H9 (cell line): Measurements from ENCODE around the gene SHB. TPM values are rescaled to one million over a fixed set of nuclear protein-coding genes. Genes with fewer than 3 reads are reported as not detected.

ENCODE experiments used
- DNase-seq: peaks from one replicate; pipeline ENCODE4 v3.0.0-alpha.2; 2017
- H2AFZ ChIP-seq: one replicate; pipeline ENCODE4 v1.6.1; 2013; ENCODE audit warnings: mild to moderate bottlenecking, low read length, control low read depth, moderate library complexity
- H2AK5ac ChIP-seq: 2 replicates; pipeline ENCODE4 v1.6.1; 2013; ENCODE audit warnings: low read length, control low read depth, mixed read lengths; ENCODE audit not compliant: insufficient read length
- H2BK120ac ChIP-seq: one replicate; pipeline ENCODE4 v1.6.1; 2013; ENCODE audit warnings: low read depth, mild to moderate bottlenecking, low read length, control low read depth, inconsistent platforms; ENCODE audit not compliant: poor library complexity, severe bottlenecking
- H2BK12ac ChIP-seq: 2 replicates; pipeline ENCODE4 v1.6.1; 2013; ENCODE audit warnings: low read length, control low read depth, mixed read lengths, low read depth; ENCODE audit not compliant: insufficient read length
- H2BK15ac ChIP-seq: 2 replicates; pipeline ENCODE4 v1.6.1; 2013; ENCODE audit warnings: low read depth, low read length, control low read depth
- H2BK20ac ChIP-seq: one replicate; pipeline ENCODE4 v1.6.1; 2013; ENCODE audit warnings: low read depth, mild to moderate bottlenecking, low read length, control low read depth, inconsistent platforms; ENCODE audit not compliant: poor library complexity, severe bottlenecking
- H2BK5ac ChIP-seq: 2 replicates; pipeline ENCODE4 v1.6.1; 2013; ENCODE audit warnings: low read length, control low read depth, mixed read lengths; ENCODE audit not compliant: insufficient read length
- H3K14ac ChIP-seq: 2 replicates; pipeline ENCODE4 v1.6.1; 2013; ENCODE audit warnings: low read length, control low read depth; ENCODE audit not compliant: insufficient read depth
- H3K18ac ChIP-seq: 2 replicates; pipeline ENCODE4 v1.6.1; 2013; ENCODE audit warnings: low read depth, mild to moderate bottlenecking, mixed read lengths, low read length, control low read depth; ENCODE audit not compliant: insufficient read length
- H3K23ac ChIP-seq: 2 replicates; pipeline ENCODE4 v1.6.1; 2013; ENCODE audit warnings: low read length, control low read depth, mixed read lengths, low read depth; ENCODE audit not compliant: insufficient read length
- H3K23me2 ChIP-seq: 2 replicates; pipeline ENCODE4 v1.6.1; 2013; ENCODE audit warnings: low read depth, mild to moderate bottlenecking, mixed read lengths, low read length, control low read depth; ENCODE audit not compliant: insufficient read length, poor library complexity, severe bottlenecking
- H3K27ac ChIP-seq: 2 replicates; pipeline ENCODE4 v1.5.1; 2013; ENCODE audit warnings: low read length, control low read depth, mixed read lengths, low read depth; ENCODE audit not compliant: insufficient read length
- H3K27me3 ChIP-seq: 2 replicates; pipeline ENCODE4 v1.6.1; 2013; ENCODE audit warnings: low read length, control low read depth, inconsistent platforms; ENCODE audit not compliant: insufficient read depth
- H3K4ac ChIP-seq: 2 replicates; pipeline ENCODE4 v1.6.1; 2013; ENCODE audit warnings: low read depth, mild to moderate bottlenecking, control low read depth, inconsistent platforms, low read length, moderate library complexity
- H3K4me1 ChIP-seq: 2 replicates; pipeline ENCODE4 v1.6.1; 2013; ENCODE audit warnings: low read length, control low read depth, inconsistent platforms; ENCODE audit not compliant: insufficient read depth
- H3K4me2 ChIP-seq: 2 replicates; pipeline ENCODE4 v1.6.1; 2013; ENCODE audit warnings: low read length, control low read depth, mixed read lengths; ENCODE audit not compliant: insufficient read length, insufficient read depth
- H3K56ac ChIP-seq: 2 replicates; pipeline ENCODE4 v1.6.1; 2013; ENCODE audit warnings: low read depth, mild to moderate bottlenecking, mixed read lengths, low read length, control low read depth; ENCODE audit not compliant: insufficient read length
- H3K79me1 ChIP-seq: 2 replicates; pipeline ENCODE4 v1.6.1; 2013; ENCODE audit warnings: low read depth, mild to moderate bottlenecking, moderate library complexity, low read length, control low read depth, inconsistent platforms; ENCODE audit not compliant: insufficient read depth, poor library complexity, severe bottlenecking
- H3K79me2 ChIP-seq: 2 replicates; pipeline ENCODE4 v1.6.1; 2013; ENCODE audit warnings: low read length, control low read depth, inconsistent platforms; ENCODE audit not compliant: insufficient read depth
- H3K9ac ChIP-seq: 2 replicates; pipeline ENCODE4 v1.6.1; 2013; ENCODE audit warnings: low read length, control low read depth, mixed read lengths; ENCODE audit not compliant: insufficient read length; ENCODE audit errors: extremely low read depth
- H3K9me3 ChIP-seq: one replicate; pipeline ENCODE4 v1.6.1; 2013; ENCODE audit warnings: low read depth, low read length, inconsistent platforms; ENCODE audit not compliant: control insufficient read depth
- H3T11ph ChIP-seq: one replicate; pipeline ENCODE4 v1.6.1; 2013; ENCODE audit warnings: mild to moderate bottlenecking, low read length, control low read depth, inconsistent platforms
- H4K20me1 ChIP-seq: one replicate; pipeline ENCODE4 v1.6.1; 2013; ENCODE audit not compliant: control insufficient read depth, insufficient read length, insufficient read depth
- H4K5ac ChIP-seq: 2 replicates; pipeline ENCODE4 v1.6.1; 2013; ENCODE audit warnings: low read depth, mild to moderate bottlenecking, mixed read lengths, low read length, control low read depth; ENCODE audit not compliant: insufficient read length
- H4K8ac ChIP-seq: replicated peaks from 2 replicates; pipeline ENCODE4 v1.6.1; 2013; ENCODE audit warnings: low read length, control low read depth, mixed read lengths, low read depth; ENCODE audit not compliant: insufficient read length
- H4K91ac ChIP-seq: 2 replicates; pipeline ENCODE4 v1.6.1; 2013; ENCODE audit warnings: low read depth, mild to moderate bottlenecking, moderate library complexity, mixed read lengths, low read length, control low read depth; ENCODE audit not compliant: insufficient read length
- H3K27ac Mint-ChIP-seq, 3 experiments: 2 replicates in 2 of 3; 3 replicates in 1 of 3; pipeline ENCODE4 v1.8.0; 2020 to 2021; ENCODE audit warnings: mixed read lengths in 3 of 3, mild to moderate bottlenecking in 1 of 3, moderate library complexity in 1 of 3
- H3K27me3 Mint-ChIP-seq: 2 replicates; pipeline ENCODE4 v1.8.0; 2021; ENCODE audit warnings: low read depth, mild to moderate bottlenecking, moderate library complexity, mixed read lengths
- H3K36me3 Mint-ChIP-seq, 3 experiments: 2 replicates in 2 of 3; 3 replicates in 1 of 3; pipeline ENCODE4 v1.8.0; 2020 to 2021; ENCODE audit warnings: low read depth in 3 of 3, mixed read lengths in 3 of 3; ENCODE audit not compliant: insufficient read depth in 1 of 3
- H3K4me1 Mint-ChIP-seq, 2 experiments: 2 replicates each; pipeline ENCODE4 v1.8.0; 2020; ENCODE audit warnings: mixed read lengths in 2 of 2
- H3K4me3 Mint-ChIP-seq, 2 experiments: 2 replicates in 1 of 2; 3 replicates in 1 of 2; pipeline ENCODE4 v1.8.0; 2020 to 2021; ENCODE audit warnings: mild to moderate bottlenecking in 2 of 2, mixed read lengths in 2 of 2, moderate library complexity in 1 of 2
- H3K9me3 Mint-ChIP-seq, 2 experiments: 2 replicates in 1 of 2; 3 replicates in 1 of 2; pipeline ENCODE4 v1.8.0; 2020; ENCODE audit warnings: mild to moderate bottlenecking in 2 of 2, mixed read lengths in 2 of 2, moderate library complexity in 1 of 2
- CTCF ChIP-seq: fragments of 200-600 bp; sonication (generic); conservative IDR thresholded peaks from 3 replicates; pipeline ENCODE4 v1.8.0; 2021; ENCODE audit warnings: antibody characterized with exemption, mild to moderate bottlenecking
- WGBS: extraction: QIAGEN DNeasy Blood & Tissue Kit; methylation state at CpG from one replicate; pipeline ENCODE4 v1.1.7; 2013; ENCODE audit warnings: missing lambda C conversion rate, low lambda C conversion rate, mixed read lengths; ENCODE audit not compliant: insufficient read length; ENCODE audit errors: extremely low coverage; 5-methylcytosine and 5-hydroxymethylcytosine counted together
- total RNA-seq: library from RNA; stranded (reverse); gene quantifications from 2 replicates; pipeline ENCODE4 v1.2.1, GENCODE V29; 2021

Gene SHB
- total RNA-seq, 1 experiment from 2014 or later = 14.6 TPM

GRCh38 chr9:37918665-37919170 lies 150.3 kb downstream of the SHB start:
- Histone ChIP-seq H3K56ac (no peak overlapping the region), H2AFZ (no peak overlapping the region), H3K4me2 (no peak overlapping the region), H3K27me3 (no peaks in the 10 kb centered on the region), H3K14ac (no peak overlapping the region), H3K4ac (no peak overlapping the region), H3K79me2 (no peaks in the 10 kb centered on the region), H3K4me1 (no peaks in the 10 kb centered on the region; the same call in 1 of the 2 replicates), H2BK5ac (no peak overlapping the region), H4K8ac (no peak overlapping the region), H2AK5ac (no peak overlapping the region), H3T11ph (no peak overlapping the region), H3K79me1 (no peaks in the 10 kb centered on the region), H4K5ac (no peak overlapping the region), H3K9me3 (no peaks in the 10 kb centered on the region), H4K20me1 (no peaks in the 10 kb centered on the region), H3K18ac (no peak overlapping the region), H3K27ac (no peak overlapping the region), H3K23ac (no peak overlapping the region), H4K91ac (no peak overlapping the region), H2BK20ac (no peak overlapping the region), H2BK15ac (no peak overlapping the region), H2BK120ac (no peak overlapping the region), H2BK12ac (no peak overlapping the region), H3K9ac (no peak overlapping the region), H3K23me2 (no peaks in the 10 kb centered on the region)
- WGBS = no CpG with 5 or more reads among the region's 6 CpGs
- Mint-ChIP-seq H3K9me3 (no peaks in the 10 kb centered on the region), H3K4me1 (peaks cover 47 to 60% of the 10 kb centered on the region in 2 experiments), H3K4me3 (no peak overlapping the region), H3K27ac (no peak overlapping the region), H3K27me3 (no peaks in the 10 kb centered on the region; the same call in 1 of the 2 replicates), H3K36me3 (peaks cover 0 to 8% (median 0%) of the 10 kb centered on the region in 3 experiments; a peak in 1 of 7 replicates)
- DNase-seq = no peak
- TF ChIP-seq CTCF = no peak
